SK-N-SH treated with all-trans-retinoic acid at 6 μM for 48 hours (cell line): ENCODE measurements around the gene BDNF.

Experiments
- PPARA ChIP-seq: fragments of 250-450 bp; sonication (Bioruptor Pico); IDR thresholded peaks from 2 replicates; pipeline ENCODE4 v1.5.0; 2020; ENCODE audit warnings: mild to moderate bottlenecking, borderline replicate concordance
- ZC3H10 ChIP-seq: fragments of 250-450 bp; sonication (Bioruptor Pico); IDR thresholded peaks from 2 replicates; pipeline ENCODE4 v1.5.1; 2021; ENCODE audit warnings: mild to moderate bottlenecking, moderate library complexity
- TF ChIP-seq, protein P1 (sequence below): fragments of 250-450 bp; sonication (Bioruptor Pico); IDR thresholded peaks from 2 replicates; pipeline ENCODE4 v1.8.0; 2020; ENCODE audit warnings: mild to moderate bottlenecking, moderate library complexity, borderline replicate concordance

DNA sequence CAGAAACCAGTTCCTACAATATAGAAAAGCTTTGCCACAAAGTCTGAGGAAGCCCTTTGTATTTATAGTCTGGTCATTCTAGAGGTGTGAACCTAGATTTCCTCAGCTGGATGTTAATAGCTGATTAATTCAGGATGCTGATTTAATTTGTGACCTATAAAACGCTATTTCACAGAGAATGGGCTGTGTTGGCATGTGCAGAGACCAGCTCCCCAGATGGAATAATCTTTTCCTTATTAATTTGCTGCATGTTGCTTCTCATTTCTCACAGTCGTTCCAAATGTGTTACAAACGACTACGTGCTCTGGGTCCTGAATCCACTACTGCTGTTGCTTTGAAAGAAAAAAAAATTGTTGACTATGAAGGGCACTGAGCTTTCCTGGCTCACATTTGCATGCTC is 49.3 kb downstream of the BDNF start:
- TF ChIP-seq PPARA (CRISPR knock-in tag) (no peak), ZC3H10 (CRISPR knock-in tag) (no peak)
- TF ChIP-seq, protein P1, sequence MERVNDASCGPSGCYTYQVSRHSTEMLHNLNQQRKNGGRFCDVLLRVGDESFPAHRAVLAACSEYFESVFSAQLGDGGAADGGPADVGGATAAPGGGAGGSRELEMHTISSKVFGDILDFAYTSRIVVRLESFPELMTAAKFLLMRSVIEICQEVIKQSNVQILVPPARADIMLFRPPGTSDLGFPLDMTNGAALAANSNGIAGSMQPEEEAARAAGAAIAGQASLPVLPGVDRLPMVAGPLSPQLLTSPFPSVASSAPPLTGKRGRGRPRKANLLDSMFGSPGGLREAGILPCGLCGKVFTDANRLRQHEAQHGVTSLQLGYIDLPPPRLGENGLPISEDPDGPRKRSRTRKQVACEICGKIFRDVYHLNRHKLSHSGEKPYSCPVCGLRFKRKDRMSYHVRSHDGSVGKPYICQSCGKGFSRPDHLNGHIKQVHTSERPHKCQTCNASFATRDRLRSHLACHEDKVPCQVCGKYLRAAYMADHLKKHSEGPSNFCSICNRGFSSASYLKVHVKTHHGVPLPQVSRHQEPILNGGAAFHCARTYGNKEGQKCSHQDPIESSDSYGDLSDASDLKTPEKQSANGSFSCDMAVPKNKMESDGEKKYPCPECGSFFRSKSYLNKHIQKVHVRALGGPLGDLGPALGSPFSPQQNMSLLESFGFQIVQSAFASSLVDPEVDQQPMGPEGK (CRISPR knock-in tag): no peak
